H9 (cell line): ENCODE measurements around the gene KDM4C. TPM values are rescaled to one million over a fixed set of nuclear protein-coding genes. Genes with fewer than 3 reads are reported as not detected.
A peak's percentile ranks its signal among the peaks of the same experiment; 100 is the strongest.

ENCODE experiments used
- DNase-seq: peaks from one replicate; pipeline ENCODE4 v3.0.0-alpha.2; 2017
- H2AFZ ChIP-seq: one replicate; pipeline ENCODE4 v1.6.1; 2013; ENCODE audit warnings: mild to moderate bottlenecking, low read length, control low read depth, moderate library complexity
- H2AK5ac ChIP-seq: 2 replicates; pipeline ENCODE4 v1.6.1; 2013; ENCODE audit warnings: low read length, control low read depth, mixed read lengths; ENCODE audit not compliant: insufficient read length
- H2BK120ac ChIP-seq: one replicate; pipeline ENCODE4 v1.6.1; 2013; ENCODE audit warnings: low read depth, mild to moderate bottlenecking, low read length, control low read depth, inconsistent platforms; ENCODE audit not compliant: poor library complexity, severe bottlenecking
- H2BK12ac ChIP-seq: 2 replicates; pipeline ENCODE4 v1.6.1; 2013; ENCODE audit warnings: low read length, control low read depth, mixed read lengths, low read depth; ENCODE audit not compliant: insufficient read length
- H2BK15ac ChIP-seq: 2 replicates; pipeline ENCODE4 v1.6.1; 2013; ENCODE audit warnings: low read depth, low read length, control low read depth
- H2BK20ac ChIP-seq: one replicate; pipeline ENCODE4 v1.6.1; 2013; ENCODE audit warnings: low read depth, mild to moderate bottlenecking, low read length, control low read depth, inconsistent platforms; ENCODE audit not compliant: poor library complexity, severe bottlenecking
- H2BK5ac ChIP-seq: 2 replicates; pipeline ENCODE4 v1.6.1; 2013; ENCODE audit warnings: low read length, control low read depth, mixed read lengths; ENCODE audit not compliant: insufficient read length
- H3K14ac ChIP-seq: 2 replicates; pipeline ENCODE4 v1.6.1; 2013; ENCODE audit warnings: low read length, control low read depth; ENCODE audit not compliant: insufficient read depth
- H3K18ac ChIP-seq: 2 replicates; pipeline ENCODE4 v1.6.1; 2013; ENCODE audit warnings: low read depth, mild to moderate bottlenecking, mixed read lengths, low read length, control low read depth; ENCODE audit not compliant: insufficient read length
- H3K23ac ChIP-seq: 2 replicates; pipeline ENCODE4 v1.6.1; 2013; ENCODE audit warnings: low read length, control low read depth, mixed read lengths, low read depth; ENCODE audit not compliant: insufficient read length
- H3K23me2 ChIP-seq: 2 replicates; pipeline ENCODE4 v1.6.1; 2013; ENCODE audit warnings: low read depth, mild to moderate bottlenecking, mixed read lengths, low read length, control low read depth; ENCODE audit not compliant: insufficient read length, poor library complexity, severe bottlenecking
- H3K27ac ChIP-seq: 2 replicates; pipeline ENCODE4 v1.5.1; 2013; ENCODE audit warnings: low read length, control low read depth, mixed read lengths, low read depth; ENCODE audit not compliant: insufficient read length
- H3K27me3 ChIP-seq: 2 replicates; pipeline ENCODE4 v1.6.1; 2013; ENCODE audit warnings: low read length, control low read depth, inconsistent platforms; ENCODE audit not compliant: insufficient read depth
- H3K4ac ChIP-seq: 2 replicates; pipeline ENCODE4 v1.6.1; 2013; ENCODE audit warnings: low read depth, mild to moderate bottlenecking, control low read depth, inconsistent platforms, low read length, moderate library complexity
- H3K4me1 ChIP-seq: 2 replicates; pipeline ENCODE4 v1.6.1; 2013; ENCODE audit warnings: low read length, control low read depth, inconsistent platforms; ENCODE audit not compliant: insufficient read depth
- H3K4me2 ChIP-seq: 2 replicates; pipeline ENCODE4 v1.6.1; 2013; ENCODE audit warnings: low read length, control low read depth, mixed read lengths; ENCODE audit not compliant: insufficient read length, insufficient read depth
- H3K56ac ChIP-seq: 2 replicates; pipeline ENCODE4 v1.6.1; 2013; ENCODE audit warnings: low read depth, mild to moderate bottlenecking, mixed read lengths, low read length, control low read depth; ENCODE audit not compliant: insufficient read length
- H3K79me1 ChIP-seq: 2 replicates; pipeline ENCODE4 v1.6.1; 2013; ENCODE audit warnings: low read depth, mild to moderate bottlenecking, moderate library complexity, low read length, control low read depth, inconsistent platforms; ENCODE audit not compliant: insufficient read depth, poor library complexity, severe bottlenecking
- H3K79me2 ChIP-seq: 2 replicates; pipeline ENCODE4 v1.6.1; 2013; ENCODE audit warnings: low read length, control low read depth, inconsistent platforms; ENCODE audit not compliant: insufficient read depth
- H3K9ac ChIP-seq: 2 replicates; pipeline ENCODE4 v1.6.1; 2013; ENCODE audit warnings: low read length, control low read depth, mixed read lengths; ENCODE audit not compliant: insufficient read length; ENCODE audit errors: extremely low read depth
- H3K9me3 ChIP-seq: one replicate; pipeline ENCODE4 v1.6.1; 2013; ENCODE audit warnings: low read depth, low read length, inconsistent platforms; ENCODE audit not compliant: control insufficient read depth
- H3T11ph ChIP-seq: one replicate; pipeline ENCODE4 v1.6.1; 2013; ENCODE audit warnings: mild to moderate bottlenecking, low read length, control low read depth, inconsistent platforms
- H4K20me1 ChIP-seq: one replicate; pipeline ENCODE4 v1.6.1; 2013; ENCODE audit not compliant: control insufficient read depth, insufficient read length, insufficient read depth
- H4K5ac ChIP-seq: 2 replicates; pipeline ENCODE4 v1.6.1; 2013; ENCODE audit warnings: low read depth, mild to moderate bottlenecking, mixed read lengths, low read length, control low read depth; ENCODE audit not compliant: insufficient read length
- H4K8ac ChIP-seq: replicated peaks from 2 replicates; pipeline ENCODE4 v1.6.1; 2013; ENCODE audit warnings: low read length, control low read depth, mixed read lengths, low read depth; ENCODE audit not compliant: insufficient read length
- H4K91ac ChIP-seq: 2 replicates; pipeline ENCODE4 v1.6.1; 2013; ENCODE audit warnings: low read depth, mild to moderate bottlenecking, moderate library complexity, mixed read lengths, low read length, control low read depth; ENCODE audit not compliant: insufficient read length
- H3K27ac Mint-ChIP-seq, 3 experiments: 2 replicates in 2 of 3; 3 replicates in 1 of 3; pipeline ENCODE4 v1.8.0; 2020 to 2021; ENCODE audit warnings: mixed read lengths in 3 of 3, mild to moderate bottlenecking in 1 of 3, moderate library complexity in 1 of 3
- H3K27me3 Mint-ChIP-seq: 2 replicates; pipeline ENCODE4 v1.8.0; 2021; ENCODE audit warnings: low read depth, mild to moderate bottlenecking, moderate library complexity, mixed read lengths
- H3K36me3 Mint-ChIP-seq, 3 experiments: 2 replicates in 2 of 3; 3 replicates in 1 of 3; pipeline ENCODE4 v1.8.0; 2020 to 2021; ENCODE audit warnings: low read depth in 3 of 3, mixed read lengths in 3 of 3; ENCODE audit not compliant: insufficient read depth in 1 of 3
- H3K4me1 Mint-ChIP-seq, 2 experiments: 2 replicates each; pipeline ENCODE4 v1.8.0; 2020; ENCODE audit warnings: mixed read lengths in 2 of 2
- H3K4me3 Mint-ChIP-seq, 2 experiments: 2 replicates in 1 of 2; 3 replicates in 1 of 2; pipeline ENCODE4 v1.8.0; 2020 to 2021; ENCODE audit warnings: mild to moderate bottlenecking in 2 of 2, mixed read lengths in 2 of 2, moderate library complexity in 1 of 2
- H3K9me3 Mint-ChIP-seq, 2 experiments: 2 replicates in 1 of 2; 3 replicates in 1 of 2; pipeline ENCODE4 v1.8.0; 2020; ENCODE audit warnings: mild to moderate bottlenecking in 2 of 2, mixed read lengths in 2 of 2, moderate library complexity in 1 of 2
- WGBS: extraction: QIAGEN DNeasy Blood & Tissue Kit; methylation state at CpG from one replicate; pipeline ENCODE4 v1.1.7; 2013; ENCODE audit warnings: missing lambda C conversion rate, low lambda C conversion rate, mixed read lengths; ENCODE audit not compliant: insufficient read length; ENCODE audit errors: extremely low coverage; 5-methylcytosine and 5-hydroxymethylcytosine counted together
- total RNA-seq: library from RNA; stranded (reverse); gene quantifications from 2 replicates; pipeline ENCODE4 v1.2.1, GENCODE V29; 2021
- TF ChIP-seq, protein P1 (sequence below): fragments of 200-600 bp; sonication (generic); conservative IDR thresholded peaks from 3 replicates; pipeline ENCODE4 v1.8.0; 2021; ENCODE audit warnings: antibody characterized with exemption, mild to moderate bottlenecking

The KDM4C gene
- total RNA-seq, 1 experiment from 2014 or later = 24.0 TPM

DNA sequence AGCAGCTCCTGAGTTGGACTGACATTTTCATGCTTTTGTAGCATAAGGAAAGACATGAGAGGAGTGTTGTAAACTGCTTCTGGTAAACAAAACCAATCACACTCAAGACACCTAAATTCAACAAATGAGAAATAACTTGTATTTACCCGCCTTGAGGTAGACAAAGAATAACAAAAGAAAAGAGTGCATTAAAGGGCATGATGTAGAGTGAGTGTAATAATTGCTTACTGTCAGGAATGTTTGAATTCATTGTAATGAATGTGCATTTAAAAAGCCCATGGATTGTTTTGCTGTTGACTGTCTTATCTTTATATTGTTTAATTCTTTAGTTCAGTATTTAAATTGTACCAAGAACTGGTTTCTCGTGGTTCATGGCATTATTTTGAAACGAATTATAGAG, 61.8 kb downstream of the KDM4C start:
- H3K9ac ChIP-seq = no peak overlapping the region
- H3K14ac ChIP-seq = no peak overlapping the region
- Mint-ChIP-seq H3K4me3 (no peak overlapping the region), H3K9me3 (no peaks in the 10 kb centered on the region), H3K36me3 (peaks cover 5 to 13% (median 7%) of the 10 kb centered on the region in 3 experiments; a peak in 5 of 7 replicates), H3K27ac (peak overlapping the region; percentile 17 to 31 (median 25); a peak in 3 of 7 replicates), H3K4me1 (peaks cover 29 to 35% of the 10 kb centered on the region in 2 experiments), H3K27me3 (no peaks in the 10 kb centered on the region)
- H3K27me3 ChIP-seq = no peaks in the 10 kb centered on the region
- no peak for DNase-seq
- H4K5ac ChIP-seq = no peak overlapping the region
- H3K23me2 ChIP-seq = no peaks in the 10 kb centered on the region
- H3T11ph ChIP-seq = no peak overlapping the region
- H3K23ac ChIP-seq = no peak overlapping the region
- H2AFZ ChIP-seq = no peak overlapping the region
- no peak overlapping the region for H2BK5ac ChIP-seq
- no peaks in the 10 kb centered on the region for H3K79me1 ChIP-seq
- no peak overlapping the region for H2BK20ac ChIP-seq
- no peak overlapping the region for H3K4me2 ChIP-seq
- no peak overlapping the region for H2BK15ac ChIP-seq
- no peaks in the 10 kb centered on the region for H3K9me3 ChIP-seq
- H4K20me1 ChIP-seq = no peaks in the 10 kb centered on the region
- no CpG with 5 or more reads among the region's 3 CpGs for WGBS
- TF ChIP-seq, protein P1, sequence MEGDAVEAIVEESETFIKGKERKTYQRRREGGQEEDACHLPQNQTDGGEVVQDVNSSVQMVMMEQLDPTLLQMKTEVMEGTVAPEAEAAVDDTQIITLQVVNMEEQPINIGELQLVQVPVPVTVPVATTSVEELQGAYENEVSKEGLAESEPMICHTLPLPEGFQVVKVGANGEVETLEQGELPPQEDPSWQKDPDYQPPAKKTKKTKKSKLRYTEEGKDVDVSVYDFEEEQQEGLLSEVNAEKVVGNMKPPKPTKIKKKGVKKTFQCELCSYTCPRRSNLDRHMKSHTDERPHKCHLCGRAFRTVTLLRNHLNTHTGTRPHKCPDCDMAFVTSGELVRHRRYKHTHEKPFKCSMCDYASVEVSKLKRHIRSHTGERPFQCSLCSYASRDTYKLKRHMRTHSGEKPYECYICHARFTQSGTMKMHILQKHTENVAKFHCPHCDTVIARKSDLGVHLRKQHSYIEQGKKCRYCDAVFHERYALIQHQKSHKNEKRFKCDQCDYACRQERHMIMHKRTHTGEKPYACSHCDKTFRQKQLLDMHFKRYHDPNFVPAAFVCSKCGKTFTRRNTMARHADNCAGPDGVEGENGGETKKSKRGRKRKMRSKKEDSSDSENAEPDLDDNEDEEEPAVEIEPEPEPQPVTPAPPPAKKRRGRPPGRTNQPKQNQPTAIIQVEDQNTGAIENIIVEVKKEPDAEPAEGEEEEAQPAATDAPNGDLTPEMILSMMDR = no peak
- peaks cover 3% of the 10 kb centered on the region; the same call in 1 of the 2 replicates for H3K4me1 ChIP-seq
- H4K91ac ChIP-seq = no peak overlapping the region
- no peak overlapping the region for H2BK120ac ChIP-seq
- H2AK5ac ChIP-seq = no peak overlapping the region
- no peak overlapping the region for H3K56ac ChIP-seq
- H3K79me2 ChIP-seq = no peaks in the 10 kb centered on the region
- H3K4ac ChIP-seq = no peak overlapping the region
- no peak overlapping the region for H4K8ac ChIP-seq
- no peak overlapping the region for H3K18ac ChIP-seq
- no peak overlapping the region for H3K27ac ChIP-seq
- H2BK12ac ChIP-seq = no peak overlapping the region
